ENCODE results near the gene ERCC2.
"Not testable (repeated sequence)": the region's sequence is repeated elsewhere in the genome, so short reads cannot be mapped to it uniquely, and the experiment has no call there.

The ERCC2 gene

DNA sequence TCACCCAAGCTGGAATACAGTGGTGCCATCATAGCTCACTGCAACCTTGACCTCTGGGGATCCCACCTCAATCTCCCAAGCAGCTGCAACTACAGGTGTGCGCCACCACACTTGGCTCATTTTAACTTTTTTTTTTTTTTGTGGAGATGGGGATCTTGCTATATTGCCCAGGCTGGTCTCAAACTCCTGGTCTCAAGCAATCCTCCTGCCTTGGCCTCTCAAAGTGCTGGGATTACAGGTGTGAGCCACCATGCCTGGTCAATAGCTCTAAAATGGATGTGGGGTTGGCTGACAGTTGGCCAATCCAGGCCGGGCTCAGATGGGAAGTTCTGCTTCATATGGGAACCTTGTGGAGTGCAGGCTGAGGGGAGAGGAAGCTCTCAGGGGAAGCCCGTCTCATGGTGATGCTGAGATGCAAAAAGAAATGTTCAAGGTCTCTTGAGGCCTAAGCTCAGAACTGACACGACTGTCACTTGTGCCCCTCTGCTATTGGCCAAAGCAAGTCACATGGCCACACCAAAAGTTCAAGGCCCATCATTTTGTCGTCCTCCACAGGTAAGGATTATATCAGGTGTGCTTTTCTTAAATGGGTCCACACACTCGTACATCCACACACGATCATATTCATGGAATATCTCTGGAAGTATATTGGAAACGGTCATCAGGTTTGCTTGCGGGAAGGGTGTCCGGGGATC lies 36.6 kb downstream of the ERCC2 start:
- no peak for ATAC-seq
- no peak for DNase-seq

GRCh38 chr19:45331411-45331810 lies 39.0 kb downstream of the ERCC2 start:
- ATAC-seq (no peak), DNase-seq (no peak)

GRCh38 chr19:45327404-45328143 lies 42.8 kb downstream of the ERCC2 start:
- ATAC-seq = no peak
- DNase-seq = no peak

DNA sequence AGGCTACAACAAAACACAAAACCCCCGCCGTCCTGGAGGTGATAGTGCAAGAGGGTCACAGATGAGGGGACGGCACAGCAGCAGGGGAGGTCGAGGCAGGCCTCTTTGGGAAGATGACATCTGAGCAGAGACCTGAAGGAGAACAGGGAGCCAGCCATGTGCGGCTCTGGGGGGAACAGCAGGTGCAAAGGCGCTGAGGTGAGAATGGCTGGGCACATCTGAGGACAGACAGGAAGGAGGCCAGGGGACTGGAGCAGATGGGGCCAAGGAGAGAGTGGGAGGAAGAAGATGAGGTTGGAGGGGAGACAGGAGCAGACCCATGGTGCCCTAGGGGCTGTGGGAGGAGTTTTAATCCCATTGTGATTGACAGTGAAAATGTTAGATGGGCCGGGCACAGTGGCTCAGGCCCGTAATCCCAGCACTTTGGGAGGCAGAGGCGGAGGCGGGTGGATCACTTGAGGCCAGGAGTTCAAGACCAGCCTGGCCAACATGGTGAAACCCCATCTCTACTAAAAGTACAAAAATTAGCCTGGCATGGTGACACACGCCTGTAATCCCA lies 45.9 kb downstream of the ERCC2 start:
- ATAC-seq (no peak), DNase-seq (no peak)

DNA sequence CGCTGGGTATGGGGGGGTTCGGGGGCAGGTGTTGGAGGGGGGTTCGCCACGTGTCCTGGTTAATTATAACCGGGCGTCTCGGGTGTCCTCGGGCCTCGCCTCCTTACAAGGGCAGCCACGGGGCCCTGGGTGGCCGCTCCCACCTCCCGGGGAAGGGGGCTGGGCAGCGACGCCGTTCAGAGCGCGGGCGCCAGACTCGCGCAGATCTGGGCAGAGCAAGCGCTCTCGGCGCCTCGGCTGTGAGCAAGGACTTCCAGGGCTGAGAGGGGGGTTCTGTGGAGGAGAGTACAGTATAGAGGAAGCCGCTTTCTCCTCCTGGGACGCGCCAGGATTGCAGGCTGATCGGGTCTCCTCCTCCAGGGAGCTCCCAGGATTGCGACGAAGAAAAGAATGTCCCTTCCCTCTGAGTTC lies 46.7 kb downstream of the ERCC2 start:
- ATAC-seq (no peak), DNase-seq (no peak)

DNA sequence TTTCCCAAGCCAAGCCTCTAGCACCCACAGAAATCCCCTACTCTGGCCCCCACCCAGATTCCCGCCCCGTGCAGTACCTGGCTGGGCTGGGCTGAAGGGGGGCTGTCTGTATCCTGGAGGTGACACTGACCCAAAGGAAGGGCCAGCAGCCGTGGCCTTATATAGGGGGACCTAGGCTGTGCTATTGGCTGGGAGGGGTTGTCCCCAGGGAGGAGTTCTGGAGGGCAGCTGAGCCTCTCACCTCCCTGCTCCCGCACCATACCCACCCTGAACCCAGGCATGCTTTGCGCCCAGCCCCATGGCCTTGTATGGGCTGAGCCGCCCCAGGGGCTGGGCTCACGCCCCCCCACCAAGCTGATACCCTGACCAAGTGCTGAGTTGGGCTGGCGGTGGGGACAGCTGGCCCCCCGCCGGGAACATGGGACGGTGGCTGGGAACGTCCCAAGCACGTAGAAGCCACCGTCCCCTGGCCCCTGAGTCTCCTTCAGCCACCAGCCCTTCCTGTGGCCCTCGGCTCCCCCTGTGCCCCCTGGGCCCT lies 47.6 kb downstream of the ERCC2 start, which contains the start of gene CKM:
Gene CKM, minus strand, starts transcription at position 132 of the 538 bp plus-strand sequence. CDS start 3,162 bp downstream, outside the sequence.
- no peak for ATAC-seq
- no peak for DNase-seq

- ATAC-seq = no peak
- DNase-seq = no peak
Observed at GRCh38 chr19:45322311-45322710, 48.1 kb downstream of the ERCC2 start.

- DNase-seq (no peak), ATAC-seq (no peak)
Observed at GRCh38 chr19:45321848-45322247, 48.5 kb downstream of the ERCC2 start.

DNA sequence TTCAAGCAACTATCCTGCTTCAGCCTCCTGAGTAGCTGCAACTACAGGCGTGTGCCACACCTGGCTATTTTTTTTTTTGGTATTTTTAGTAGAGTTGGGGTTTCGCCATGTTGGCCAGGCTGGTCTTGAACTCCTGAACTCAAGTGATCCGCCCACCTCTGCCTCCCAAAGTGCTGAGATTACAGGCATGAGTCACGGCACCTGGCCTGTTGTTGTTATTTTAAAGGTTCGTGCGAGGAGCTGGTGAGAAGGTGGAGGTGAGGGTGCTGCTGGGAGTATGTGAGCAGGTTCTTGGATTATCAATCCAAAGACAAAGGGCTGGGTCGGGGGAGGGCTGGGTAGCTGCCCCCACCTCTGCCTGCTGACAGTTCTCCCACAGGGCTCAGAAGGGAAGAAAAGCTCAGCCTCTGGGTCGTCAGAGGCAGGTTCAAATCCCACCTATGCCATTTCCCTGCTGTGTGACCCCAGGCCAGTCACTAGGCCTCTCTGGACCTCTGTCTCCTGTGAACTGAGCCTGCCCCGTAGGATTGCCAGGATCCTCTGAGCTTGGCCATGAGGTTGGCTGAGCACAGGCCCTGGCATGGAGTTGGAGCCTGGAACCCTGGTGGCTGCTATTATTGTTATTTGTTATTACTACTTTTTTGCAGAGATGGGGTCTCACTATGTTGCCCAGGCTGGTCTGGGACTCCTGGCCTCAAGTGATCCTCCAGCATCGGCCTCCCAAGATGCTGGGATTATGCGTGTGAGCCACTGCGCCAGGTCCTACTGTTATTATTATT lies 49.2 kb downstream of the ERCC2 start:
- ATAC-seq = no peak
- no peak for DNase-seq

DNA sequence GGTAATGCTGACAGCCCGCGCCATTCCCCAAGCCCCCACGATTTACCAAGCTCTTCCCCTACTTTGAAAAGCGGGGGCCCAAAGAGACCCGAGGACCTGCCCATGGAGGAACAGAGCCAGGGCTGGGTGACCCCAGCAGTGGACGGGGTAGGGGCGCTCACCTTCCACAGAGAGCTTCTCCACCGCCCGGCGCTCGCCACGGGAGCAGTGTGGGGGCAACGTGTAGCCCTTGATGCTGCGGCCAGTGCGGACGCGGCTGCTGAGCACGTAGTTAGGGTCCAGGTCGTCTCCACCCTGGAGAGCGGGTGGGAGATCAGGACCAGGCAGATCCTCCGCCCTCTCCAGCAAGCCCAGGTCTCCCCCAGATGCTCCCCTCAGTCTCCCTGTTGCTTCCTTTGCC lies 55.1 kb downstream of the ERCC2 start:
- no peak for ATAC-seq
- no peak for DNase-seq

DNA sequence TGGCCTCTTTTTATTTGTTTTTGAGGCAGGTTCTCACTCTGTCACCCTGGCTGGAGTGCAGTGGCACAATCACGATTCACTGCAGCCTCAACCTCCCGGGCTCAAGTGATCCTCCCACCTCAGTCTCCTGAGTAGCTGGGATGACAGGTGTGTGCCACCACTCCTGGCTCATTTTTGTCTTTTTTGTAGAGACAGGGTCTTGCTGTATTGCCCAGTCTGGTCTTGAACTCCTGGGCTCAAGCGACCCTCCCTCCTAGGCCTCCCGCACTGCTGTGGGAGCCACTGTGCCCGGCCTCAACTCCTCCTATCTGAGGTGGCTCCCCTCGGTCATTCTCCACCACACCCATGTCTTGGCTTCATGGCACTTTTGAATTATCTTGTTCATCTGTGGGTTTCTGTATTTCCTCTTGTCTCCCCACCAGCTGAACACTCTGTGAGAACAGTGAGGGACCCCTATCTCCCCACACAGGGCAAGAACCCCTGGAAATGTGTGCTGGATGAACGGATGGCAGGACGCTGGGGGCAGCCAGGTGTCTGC lies 55.6 kb downstream of the ERCC2 start:
- ATAC-seq = no peak
- no peak for DNase-seq

DNA sequence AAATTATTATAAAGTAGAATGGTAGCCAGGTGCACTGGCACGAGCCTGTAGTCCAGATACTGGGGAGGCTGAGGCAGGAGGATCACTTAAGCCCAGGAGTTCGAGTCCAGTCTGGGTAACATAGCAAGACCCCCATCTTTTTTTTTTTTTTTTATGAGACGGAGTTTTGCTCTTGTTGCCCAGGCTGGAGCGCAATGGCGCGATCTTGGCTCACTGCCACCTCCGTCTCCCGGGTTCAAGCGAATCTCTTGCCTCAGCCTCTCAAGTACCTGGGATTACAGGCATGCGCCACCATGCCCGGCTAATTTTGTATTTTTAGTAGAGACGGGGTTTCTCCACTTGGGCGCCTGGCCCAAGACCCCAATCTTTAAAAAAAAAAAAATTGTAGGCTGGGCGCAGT lies 58.1 kb downstream of the ERCC2 start:
- DNase-seq, ATAC-seq: not testable (repeated sequence)

DNA sequence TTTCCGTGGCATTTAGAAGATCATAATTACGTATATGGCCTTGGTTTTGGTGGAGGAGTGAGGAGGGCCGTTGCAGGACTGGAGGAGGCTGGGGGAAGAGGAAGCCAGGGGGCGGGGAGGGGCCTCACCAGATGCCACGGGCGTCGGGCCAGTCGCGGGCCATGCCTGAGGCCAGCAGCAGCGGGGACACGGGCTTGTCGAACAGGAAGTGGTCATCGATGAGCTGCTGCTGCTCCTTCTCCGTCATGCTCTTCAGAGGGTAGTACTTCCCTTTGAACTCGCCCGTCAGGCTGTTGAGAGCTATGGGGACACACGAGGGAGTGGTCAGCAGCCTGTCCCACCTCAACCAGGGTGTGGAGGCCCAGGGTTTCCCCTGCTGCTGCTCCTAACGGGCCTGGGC lies 58.8 kb downstream of the ERCC2 start:
- DNase-seq = no peak
- ATAC-seq = no peak

DNA sequence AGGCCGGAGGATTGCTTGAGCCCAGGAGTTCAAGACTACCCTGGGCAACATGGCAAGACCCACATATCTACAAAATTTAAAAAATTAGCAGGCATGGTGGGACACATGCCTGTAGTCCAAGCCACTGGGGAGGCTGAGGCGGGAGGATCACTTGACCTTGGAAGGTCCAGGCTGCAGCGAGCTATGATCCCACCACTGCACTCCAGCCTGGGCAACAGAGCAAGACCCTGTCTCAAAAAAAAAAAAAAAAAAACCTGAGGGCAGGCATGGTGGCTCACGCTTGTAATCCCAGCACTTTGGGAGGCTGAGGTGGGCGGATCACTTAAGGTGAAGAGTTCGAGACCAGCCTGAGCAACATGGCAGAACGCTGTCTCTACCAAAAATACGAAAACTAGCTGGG lies 61.1 kb downstream of the ERCC2 start:
- ATAC-seq, DNase-seq: not testable (repeated sequence)

DNA sequence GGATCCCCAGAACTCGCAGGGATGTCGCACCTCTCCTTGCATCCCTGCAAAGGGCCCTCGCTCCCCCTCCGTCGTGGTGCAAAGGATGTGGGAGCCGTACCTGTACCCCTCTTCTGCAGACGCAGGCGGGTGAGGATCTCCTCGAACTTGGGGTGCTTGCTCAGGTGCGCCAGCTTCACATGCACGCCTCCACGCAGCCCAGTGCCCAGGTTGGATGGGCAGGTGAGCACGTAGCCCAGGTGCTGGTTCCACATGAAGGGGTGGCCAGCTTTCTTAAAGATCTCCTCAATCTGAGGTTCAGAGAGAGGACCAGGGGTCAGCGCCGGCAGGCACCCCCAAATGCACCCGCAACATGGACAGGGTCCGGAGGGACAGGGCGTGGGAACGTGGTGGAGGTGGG lies 63.0 kb downstream of the ERCC2 start:
- no peak for DNase-seq
- ATAC-seq = no peak

DNA sequence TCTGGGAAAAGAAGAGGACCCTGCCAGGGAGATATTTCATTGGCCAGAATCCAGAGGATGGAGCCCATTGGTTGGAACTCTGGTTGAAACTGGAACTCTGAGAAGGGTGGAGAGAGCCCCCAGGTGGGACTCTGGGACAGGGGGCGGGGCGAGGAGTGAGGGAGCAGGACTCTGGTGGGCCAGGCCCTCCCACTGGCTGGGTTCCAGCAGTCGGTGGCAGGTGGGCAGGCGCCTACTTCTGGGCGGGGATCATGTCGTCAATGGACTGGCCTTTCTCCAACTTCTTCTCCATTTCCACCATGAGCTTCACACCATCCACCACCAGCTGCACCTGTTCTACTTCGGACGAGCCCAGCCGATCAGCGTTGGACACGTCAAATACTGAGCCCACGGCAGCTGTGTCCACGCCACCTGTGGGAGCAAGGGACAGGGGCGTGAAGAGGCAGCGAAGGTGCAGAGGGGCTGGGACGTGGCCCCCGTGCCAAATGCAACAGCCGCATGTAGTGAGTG lies 63.8 kb downstream of the ERCC2 start:
- no peak for DNase-seq
- ATAC-seq = no peak

GRCh38 chr19:45306040-45306439 lies 64.3 kb downstream of the ERCC2 start:
- DNase-seq = no peak

GRCh38 chr19:45305421-45305820 lies 65.0 kb downstream of the ERCC2 start:
- DNase-seq = no peak
- no peak for ATAC-seq

More at GRCh38 chr19:45306040-45306439, 64.3 kb downstream of the ERCC2 start:
- ATAC-seq = no peak

DNA sequence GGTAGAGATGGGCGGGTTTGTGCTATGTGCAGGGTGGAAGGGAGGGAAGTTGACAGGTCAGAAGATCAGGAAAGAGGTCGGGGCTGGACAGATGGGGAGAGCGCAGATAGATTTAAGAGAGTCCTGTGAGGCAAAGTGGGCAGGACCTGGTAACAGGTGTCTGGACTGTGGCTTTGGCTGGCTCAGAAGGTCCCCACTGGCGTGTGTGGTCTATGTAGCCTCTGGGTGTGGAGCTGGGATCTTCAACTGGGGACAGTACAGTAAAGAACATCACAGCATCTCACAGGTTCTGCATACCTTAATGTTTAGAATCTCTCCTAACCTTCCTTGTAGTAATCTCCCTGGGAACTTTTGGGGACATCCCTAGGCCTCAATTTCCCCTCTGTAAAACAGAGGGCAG lies 65.4 kb downstream of the ERCC2 start:
- DNase-seq = no peak
- no peak for ATAC-seq

- DNase-seq = no peak
- ATAC-seq = no peak
Observed at GRCh38 chr19:45304141-45304926, 66.0 kb downstream of the ERCC2 start.
